WTC11 (cell line): Measurements from ENCODE around the gene RTP5. TPM values are rescaled to one million over a fixed set of nuclear protein-coding genes. Genes with fewer than 3 reads are reported as not detected.

Source experiments
- ATAC-seq: fragments of 200-7000 bp; cut with Tn5 transposase; 2 replicates; pipeline ENCODE4 v1.10.0; 2021; ENCODE audit warnings: mild to moderate bottlenecking, moderate library complexity
- CTCF ChIA-PET: fragments of 300-600 bp; sonication (Branson Sonifier 250); formaldehyde crosslinking; loops from one replicate; lab custom pipeline; 2021; ENCODE audit warnings: antibody characterized with exemption; lab: Charles Lee
- POLR2A ChIA-PET: fragments of 350-600 bp; sonication (Branson Sonifier 250); formaldehyde crosslinking; loops from one replicate; lab custom pipeline; 2021; ENCODE audit warnings: antibody characterized with exemption; lab: Charles Lee
- DNase-seq: peaks from one replicate; pipeline ENCODE4 v3.0.0; 2021; ENCODE audit warnings: low spot score
- H3K27ac Mint-ChIP-seq: 2 replicates; pipeline ENCODE4 v1.8.0; 2021; ENCODE audit warnings: mixed read lengths
- H3K27me3 Mint-ChIP-seq: 2 replicates; pipeline ENCODE4 v1.8.0; 2021; ENCODE audit warnings: low read depth, mild to moderate bottlenecking, moderate library complexity, mixed read lengths
- H3K36me3 Mint-ChIP-seq: 2 replicates; pipeline ENCODE4 v1.8.0; 2021; ENCODE audit warnings: mixed read lengths
- H3K4me1 Mint-ChIP-seq: 2 replicates; pipeline ENCODE4 v1.8.0; 2022; ENCODE audit warnings: mixed read lengths
- H3K4me3 Mint-ChIP-seq: 2 replicates; pipeline ENCODE4 v1.8.0; 2021; ENCODE audit warnings: mild to moderate bottlenecking, moderate library complexity, mixed read lengths
- H3K9me3 Mint-ChIP-seq: 2 replicates; pipeline ENCODE4 v1.8.0; 2021; ENCODE audit warnings: mixed read lengths
- CTCF ChIP-seq: fragments of 200-600 bp; IDR thresholded peaks from 2 replicates; pipeline ENCODE4 v1.8.0; 2022; ENCODE audit warnings: antibody characterized with exemption
- E2F4 ChIP-seq: sonication (generic); formaldehyde crosslinking; IDR thresholded peaks from 2 replicates; pipeline ENCODE4 v1.8.1; 2022; ENCODE audit warnings: low read depth, mild to moderate bottlenecking, moderate library complexity, missing genetic modification reagents, borderline replicate concordance
- ELF4 ChIP-seq: sonication (generic); formaldehyde crosslinking; IDR thresholded peaks from 2 replicates; pipeline ENCODE4 v1.8.1; 2022; ENCODE audit warnings: low read depth, mild to moderate bottlenecking, moderate library complexity, missing genetic modification reagents
- ERG ChIP-seq: fragments of 250-450 bp; sonication (Bioruptor Pico); IDR thresholded peaks from 2 replicates; pipeline ENCODE4 v1.8.0; 2021; ENCODE audit warnings: mild to moderate bottlenecking
- GRHL2 ChIP-seq: fragments of 250-450 bp; sonication (Bioruptor Pico); IDR thresholded peaks from 2 replicates; pipeline ENCODE4 v1.8.0; 2022; ENCODE audit warnings: mild to moderate bottlenecking, moderate library complexity; ENCODE audit not compliant: insufficient replicate concordance, severe bottlenecking
- IRF1 ChIP-seq: sonication (generic); formaldehyde crosslinking; IDR thresholded peaks from 2 replicates; pipeline ENCODE4 v1.8.0; 2023; ENCODE audit warnings: missing genetic modification reagents
- MYBL2 ChIP-seq: sonication (generic); formaldehyde crosslinking; IDR thresholded peaks from 2 replicates; pipeline ENCODE4 v1.8.1; 2023; ENCODE audit warnings: mild to moderate bottlenecking, moderate library complexity, missing genetic modification reagents
- TEAD1 ChIP-seq: sonication (generic); formaldehyde crosslinking; IDR thresholded peaks from 2 replicates; pipeline ENCODE4 v1.8.0; 2022; ENCODE audit warnings: mild to moderate bottlenecking, missing genetic modification reagents
- TEAD4 ChIP-seq: sonication (generic); formaldehyde crosslinking; IDR thresholded peaks from 2 replicates; pipeline ENCODE4 v1.8.0; 2022; ENCODE audit warnings: mild to moderate bottlenecking, missing genetic modification reagents
- ZNF138 ChIP-seq: sonication (generic); formaldehyde crosslinking; conservative IDR thresholded peaks from 2 replicates; pipeline ENCODE4 v1.8.1; 2022; ENCODE audit warnings: mild to moderate bottlenecking, moderate library complexity, missing genetic modification reagents
- ZNF317 ChIP-seq: sonication (generic); formaldehyde crosslinking; IDR thresholded peaks from 2 replicates; pipeline ENCODE4 v1.8.1; 2023; ENCODE audit warnings: low read depth, mild to moderate bottlenecking, moderate library complexity, missing genetic modification reagents, borderline replicate concordance
- ZNF423 ChIP-seq: fragments of 250-450 bp; sonication (Bioruptor Pico); IDR thresholded peaks from 2 replicates; pipeline ENCODE4 v2.1.2; 2022; ENCODE audit warnings: mild to moderate bottlenecking, moderate library complexity
- ZSCAN18 ChIP-seq: fragments of 250-450 bp; sonication (Bioruptor Pico); IDR thresholded peaks from 2 replicates; pipeline ENCODE4 v2.1.2; 2022; ENCODE audit warnings: mild to moderate bottlenecking, moderate library complexity
- total RNA-seq: library from RNA; stranded (reverse); gene quantifications from 3 replicates; pipeline ENCODE4 v1.2.3, GENCODE V29; 2021
- TF ChIP-seq, protein P1 (sequence below): sonication (generic); formaldehyde crosslinking; IDR thresholded peaks from 2 replicates; pipeline ENCODE4 v1.8.0; 2022; ENCODE audit warnings: mild to moderate bottlenecking, missing genetic modification reagents
- TF ChIP-seq, protein P2 (sequence below): sonication (generic); formaldehyde crosslinking; IDR thresholded peaks from 2 replicates; pipeline ENCODE4 v1.8.1; 2023; ENCODE audit warnings: mild to moderate bottlenecking, moderate library complexity, missing genetic modification reagents
- TF ChIP-seq, protein P3 (sequence below): sonication (generic); formaldehyde crosslinking; IDR thresholded peaks from 2 replicates; pipeline ENCODE4 v1.8.0; 2022; ENCODE audit warnings: missing genetic modification reagents
- TF ChIP-seq, protein P4 (sequence below): fragments of 250-450 bp; sonication (Bioruptor Pico); conservative IDR thresholded peaks from 2 replicates; pipeline ENCODE4 v1.9.0; 2021; ENCODE audit warnings: mild to moderate bottlenecking

The RTP5 gene
- total RNA-seq, 1 experiment from 2014 or later: not detected

GRCh38 chr2:241861264-241861663, 8.3 kb upstream of the RTP5 start:
- Mint-ChIP-seq H3K27ac (peak overlapping the region; percentile 41), H3K27me3 (peaks cover 6% of the 10 kb centered on the region), H3K36me3 (peaks cover 4% of the 10 kb centered on the region; the same call in 1 of the 2 replicates), H3K9me3 (peaks cover 16% of the 10 kb centered on the region), H3K4me3 (no peak overlapping the region), H3K4me1 (peaks cover 15% of the 10 kb centered on the region; the same call in 1 of the 2 replicates)
- CTCF ChIA-PET: no interaction called here
- TF ChIP-seq E2F4: no peak
- TF ChIP-seq CTCF: no peak
- no peak for TF ChIP-seq GRHL2 (CRISPR knock-in tag)
- TF ChIP-seq, protein P1, sequence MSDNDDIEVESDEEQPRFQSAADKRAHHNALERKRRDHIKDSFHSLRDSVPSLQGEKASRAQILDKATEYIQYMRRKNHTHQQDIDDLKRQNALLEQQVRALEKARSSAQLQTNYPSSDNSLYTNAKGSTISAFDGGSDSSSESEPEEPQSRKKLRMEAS (CRISPR knock-in tag): no peak
- TF ChIP-seq ZNF317 (CRISPR knock-in tag): no peak
- no peak for TF ChIP-seq TEAD1
- TF ChIP-seq ELF4 (CRISPR knock-in tag): no peak
- no peak for TF ChIP-seq IRF1 (CRISPR knock-in tag)
- TF ChIP-seq, protein P2, sequence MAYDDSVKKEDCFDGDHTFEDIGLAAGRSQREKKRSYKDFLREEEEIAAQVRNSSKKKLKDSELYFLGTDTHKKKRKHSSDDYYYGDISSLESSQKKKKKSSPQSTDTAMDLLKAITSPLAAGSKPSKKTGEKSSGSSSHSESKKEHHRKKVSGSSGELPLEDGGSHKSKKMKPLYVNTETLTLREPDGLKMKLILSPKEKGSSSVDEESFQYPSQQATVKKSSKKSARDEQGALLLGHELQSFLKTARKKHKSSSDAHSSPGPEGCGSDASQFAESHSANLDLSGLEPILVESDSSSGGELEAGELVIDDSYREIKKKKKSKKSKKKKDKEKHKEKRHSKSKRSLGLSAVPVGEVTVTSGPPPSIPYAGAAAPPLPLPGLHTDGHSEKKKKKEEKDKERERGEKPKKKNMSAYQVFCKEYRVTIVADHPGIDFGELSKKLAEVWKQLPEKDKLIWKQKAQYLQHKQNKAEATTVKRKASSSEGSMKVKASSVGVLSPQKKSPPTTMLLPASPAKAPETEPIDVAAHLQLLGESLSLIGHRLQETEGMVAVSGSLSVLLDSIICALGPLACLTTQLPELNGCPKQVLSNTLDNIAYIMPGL (CRISPR knock-in tag): no peak
- TF ChIP-seq, protein P3, sequence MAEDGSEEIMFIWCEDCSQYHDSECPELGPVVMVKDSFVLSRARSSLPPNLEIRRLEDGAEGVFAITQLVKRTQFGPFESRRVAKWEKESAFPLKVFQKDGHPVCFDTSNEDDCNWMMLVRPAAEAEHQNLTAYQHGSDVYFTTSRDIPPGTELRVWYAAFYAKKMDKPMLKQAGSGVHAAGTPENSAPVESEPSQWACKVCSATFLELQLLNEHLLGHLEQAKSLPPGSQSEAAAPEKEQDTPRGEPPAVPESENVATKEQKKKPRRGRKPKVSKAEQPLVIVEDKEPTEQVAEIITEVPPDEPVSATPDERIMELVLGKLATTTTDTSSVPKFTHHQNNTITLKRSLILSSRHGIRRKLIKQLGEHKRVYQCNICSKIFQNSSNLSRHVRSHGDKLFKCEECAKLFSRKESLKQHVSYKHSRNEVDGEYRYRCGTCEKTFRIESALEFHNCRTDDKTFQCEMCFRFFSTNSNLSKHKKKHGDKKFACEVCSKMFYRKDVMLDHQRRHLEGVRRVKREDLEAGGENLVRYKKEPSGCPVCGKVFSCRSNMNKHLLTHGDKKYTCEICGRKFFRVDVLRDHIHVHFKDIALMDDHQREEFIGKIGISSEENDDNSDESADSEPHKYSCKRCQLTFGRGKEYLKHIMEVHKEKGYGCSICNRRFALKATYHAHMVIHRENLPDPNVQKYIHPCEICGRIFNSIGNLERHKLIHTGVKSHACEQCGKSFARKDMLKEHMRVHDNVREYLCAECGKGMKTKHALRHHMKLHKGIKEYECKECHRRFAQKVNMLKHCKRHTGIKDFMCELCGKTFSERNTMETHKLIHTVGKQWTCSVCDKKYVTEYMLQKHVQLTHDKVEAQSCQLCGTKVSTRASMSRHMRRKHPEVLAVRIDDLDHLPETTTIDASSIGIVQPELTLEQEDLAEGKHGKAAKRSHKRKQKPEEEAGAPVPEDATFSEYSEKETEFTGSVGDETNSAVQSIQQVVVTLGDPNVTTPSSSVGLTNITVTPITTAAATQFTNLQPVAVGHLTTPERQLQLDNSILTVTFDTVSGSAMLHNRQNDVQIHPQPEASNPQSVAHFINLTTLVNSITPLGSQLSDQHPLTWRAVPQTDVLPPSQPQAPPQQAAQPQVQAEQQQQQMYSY (CRISPR knock-in tag): no peak
- TF ChIP-seq ZNF138: no peak
- TF ChIP-seq TEAD4 (CRISPR knock-in tag): no peak
- TF ChIP-seq ZNF423 (CRISPR knock-in tag): no peak
- no peak for TF ChIP-seq ZSCAN18 (CRISPR knock-in tag)
- TF ChIP-seq, all 79 proteins: peak for 0
- POLR2A ChIA-PET: no interaction called here
- DNase-seq: no peak
- no peak for ATAC-seq

DNA sequence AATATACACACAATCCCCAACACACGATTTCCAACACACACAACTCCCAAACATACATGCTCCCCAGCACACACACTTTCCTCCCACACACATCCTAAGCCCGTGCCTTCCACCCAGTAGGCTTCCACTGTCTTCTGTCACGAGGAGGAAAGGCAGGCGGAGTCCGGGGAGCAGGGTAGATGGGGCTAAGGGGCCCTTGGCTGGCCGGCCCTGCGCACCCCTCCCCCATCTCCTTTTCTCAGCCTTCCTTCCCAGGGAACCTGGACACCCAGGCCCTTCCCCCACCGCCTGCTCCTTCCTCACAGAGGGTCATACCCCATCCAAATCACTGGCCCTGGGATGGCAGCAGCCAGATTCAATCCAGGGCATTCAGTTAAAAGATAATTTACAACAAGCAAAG, 7.4 kb upstream of the RTP5 start:
- DNase-seq: no peak
- POLR2A ChIA-PET: no interaction called here
- no peak for TF ChIP-seq TEAD4 (CRISPR knock-in tag)
- TF ChIP-seq MYBL2: no peak
- TF ChIP-seq ZNF423 (CRISPR knock-in tag): no peak
- TF ChIP-seq ERG: no peak
- TF ChIP-seq CTCF: no peak
- TF ChIP-seq, protein P4, sequence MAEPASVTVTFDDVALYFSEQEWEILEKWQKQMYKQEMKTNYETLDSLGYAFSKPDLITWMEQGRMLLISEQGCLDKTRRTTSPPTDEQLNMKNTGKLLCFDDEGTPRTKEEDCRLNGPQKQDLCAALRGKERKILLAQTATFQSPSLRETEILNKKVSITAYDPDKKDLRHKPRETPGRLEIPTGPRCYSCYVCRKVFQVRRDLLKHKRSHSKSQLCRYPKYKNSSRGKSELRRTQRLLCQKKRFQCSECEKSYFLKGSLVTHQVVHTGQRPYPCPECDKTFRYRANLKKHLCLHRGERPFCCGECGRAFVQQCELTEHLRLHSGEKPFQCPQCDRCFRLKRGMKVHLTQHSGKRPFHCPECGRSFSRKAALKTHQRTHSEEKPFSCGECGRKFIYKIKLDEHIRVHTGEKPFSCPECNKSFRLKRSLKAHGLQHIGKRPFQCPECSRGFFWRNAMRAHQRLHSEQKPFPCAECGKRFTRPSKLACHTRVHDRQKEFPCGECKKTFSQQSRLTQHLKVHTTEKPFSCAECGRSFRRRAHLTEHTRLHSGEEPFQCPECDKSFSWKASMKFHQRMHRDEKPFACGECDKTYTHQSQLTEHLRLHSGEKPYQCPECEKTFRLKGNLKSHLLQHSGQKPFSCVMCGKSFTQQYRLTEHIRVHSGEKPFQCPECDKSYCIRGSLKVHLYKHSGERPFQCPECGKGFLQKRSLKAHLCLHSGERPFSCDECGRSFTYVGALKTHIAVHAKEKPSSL (CRISPR knock-in tag): no peak

More for the DNA sequence above, 7.4 kb upstream of the RTP5 start:
- CTCF ChIA-PET: no interaction called here
- Mint-ChIP-seq H3K4me1 (peaks cover 15% of the 10 kb centered on the region; the same call in 1 of the 2 replicates), H3K9me3 (peaks cover 16% of the 10 kb centered on the region), H3K4me3 (no peak overlapping the region), H3K27me3 (peaks cover 6% of the 10 kb centered on the region), H3K36me3 (peaks cover 4% of the 10 kb centered on the region; the same call in 1 of the 2 replicates), H3K27ac (no peak overlapping the region)
- ATAC-seq: no peak
